ENCODE data around the gene MAGEH1.
A peak's percentile ranks its signal among the peaks of the same experiment; 100 is the strongest.
"Not testable (repeated sequence)": the region's sequence is repeated elsewhere in the genome, so short reads cannot be mapped to it uniquely, and the experiment has no call there.

The MAGEH1 gene

GRCh38 chrX:55465791-55466190 lies 13.9 kb downstream of the MAGEH1 start:
- DNase-seq (ENCODE audit: low read depth in 2 of 2); H3K4me3 ChIP-seq (replicated peaks in 1 of 2; ENCODE audit: low read depth in 2 of 2, low read length in 2 of 2): not testable (repeated sequence)

DNA sequence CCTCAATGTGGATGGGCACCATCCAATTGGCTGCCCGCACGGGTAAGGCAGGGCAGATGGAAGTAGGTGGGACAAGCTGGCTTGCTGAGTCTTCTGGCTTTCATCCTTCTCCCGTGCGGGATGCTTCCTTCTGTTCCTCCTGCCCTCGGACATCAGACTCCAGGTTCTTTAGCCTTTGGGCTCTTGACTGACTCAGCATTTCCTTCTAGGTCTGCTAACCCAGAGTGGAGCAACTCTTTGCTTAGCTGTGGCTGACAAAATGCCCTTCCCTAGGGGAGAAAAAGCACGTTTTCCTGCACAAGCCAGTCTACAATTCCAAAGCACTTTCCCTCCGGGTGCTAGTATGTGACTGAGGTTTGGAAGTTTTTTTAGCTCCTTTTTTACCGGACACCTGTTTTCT lies 28.0 kb downstream of the MAGEH1 start:
- not testable (repeated sequence) for DNase-seq (ENCODE audit: low read depth in 2 of 2); H3K4me3 ChIP-seq (replicated peaks in 1 of 2; ENCODE audit: low read depth in 2 of 2, low read length in 2 of 2)

DNA sequence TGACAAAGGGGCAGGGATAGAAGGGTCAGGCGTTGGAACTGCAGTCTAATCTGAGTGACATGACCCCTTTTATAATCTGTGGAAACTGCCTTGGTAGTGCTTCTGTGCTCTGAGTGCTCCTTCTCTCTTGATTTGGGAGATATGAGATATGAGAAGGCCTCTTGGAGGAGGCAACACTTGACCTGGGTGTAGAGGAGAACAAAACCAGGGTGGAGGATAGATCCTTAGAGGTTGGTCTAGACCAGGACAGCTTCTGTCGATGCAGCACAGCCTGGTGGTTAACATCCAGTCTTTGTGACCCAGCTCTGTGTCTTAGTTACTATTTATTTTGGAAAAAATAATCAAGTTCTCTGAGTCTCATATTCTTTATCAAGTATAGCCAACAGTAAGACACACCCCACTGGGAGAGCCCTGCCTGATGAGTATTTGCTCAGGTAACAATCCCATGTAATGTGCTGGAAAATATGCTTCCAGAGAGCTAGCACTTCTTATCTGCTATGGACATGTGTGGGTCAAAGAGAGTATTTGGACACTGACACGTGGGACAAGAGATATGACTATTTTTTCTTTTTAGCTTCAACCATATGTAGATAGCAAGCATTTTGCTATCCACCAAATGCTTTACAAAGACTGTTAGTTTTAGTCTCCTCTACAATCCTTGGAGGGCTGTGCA lies 28.6 kb downstream of the MAGEH1 start:
- no peak overlapping the region for H3K4me3 ChIP-seq (replicated peaks in 1 of 2; ENCODE audit: low read depth in 2 of 2, low read length in 2 of 2)
- no peak for DNase-seq (ENCODE audit: low read depth in 2 of 2)
- TF ChIP-seq, protein P1, sequence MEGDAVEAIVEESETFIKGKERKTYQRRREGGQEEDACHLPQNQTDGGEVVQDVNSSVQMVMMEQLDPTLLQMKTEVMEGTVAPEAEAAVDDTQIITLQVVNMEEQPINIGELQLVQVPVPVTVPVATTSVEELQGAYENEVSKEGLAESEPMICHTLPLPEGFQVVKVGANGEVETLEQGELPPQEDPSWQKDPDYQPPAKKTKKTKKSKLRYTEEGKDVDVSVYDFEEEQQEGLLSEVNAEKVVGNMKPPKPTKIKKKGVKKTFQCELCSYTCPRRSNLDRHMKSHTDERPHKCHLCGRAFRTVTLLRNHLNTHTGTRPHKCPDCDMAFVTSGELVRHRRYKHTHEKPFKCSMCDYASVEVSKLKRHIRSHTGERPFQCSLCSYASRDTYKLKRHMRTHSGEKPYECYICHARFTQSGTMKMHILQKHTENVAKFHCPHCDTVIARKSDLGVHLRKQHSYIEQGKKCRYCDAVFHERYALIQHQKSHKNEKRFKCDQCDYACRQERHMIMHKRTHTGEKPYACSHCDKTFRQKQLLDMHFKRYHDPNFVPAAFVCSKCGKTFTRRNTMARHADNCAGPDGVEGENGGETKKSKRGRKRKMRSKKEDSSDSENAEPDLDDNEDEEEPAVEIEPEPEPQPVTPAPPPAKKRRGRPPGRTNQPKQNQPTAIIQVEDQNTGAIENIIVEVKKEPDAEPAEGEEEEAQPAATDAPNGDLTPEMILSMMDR (IDR thresholded peaks at IDR 0.05; ENCODE audit: low read depth, low read length) = no peak

DNA sequence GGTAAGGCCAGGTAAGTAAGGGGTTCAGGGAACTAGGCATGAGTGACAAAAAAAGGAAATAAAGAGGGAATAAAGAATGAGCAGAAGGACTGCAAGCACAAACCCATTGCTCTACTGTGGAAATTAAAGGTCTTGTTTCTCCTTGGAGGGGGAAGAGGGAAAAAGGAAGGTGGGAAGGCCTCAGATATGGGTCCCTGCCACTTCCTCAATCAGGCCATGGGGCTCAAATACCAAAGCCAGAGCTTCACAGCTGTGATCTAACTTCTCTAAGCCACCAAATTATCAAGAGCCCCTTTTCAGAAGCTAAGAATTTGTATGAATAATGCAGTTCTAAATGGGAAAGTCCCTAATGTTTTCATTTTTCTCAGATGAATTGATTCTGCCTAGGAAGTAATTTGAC lies 33.0 kb downstream of the MAGEH1 start:
- TF ChIP-seq, protein P1 (IDR thresholded peaks at IDR 0.05; ENCODE audit: low read depth, low read length) = no peak
- no peak overlapping the region for H3K4me3 ChIP-seq (replicated peaks in 1 of 2; ENCODE audit: low read depth in 2 of 2, low read length in 2 of 2)
- no peak for DNase-seq (ENCODE audit: low read depth in 2 of 2)

DNA sequence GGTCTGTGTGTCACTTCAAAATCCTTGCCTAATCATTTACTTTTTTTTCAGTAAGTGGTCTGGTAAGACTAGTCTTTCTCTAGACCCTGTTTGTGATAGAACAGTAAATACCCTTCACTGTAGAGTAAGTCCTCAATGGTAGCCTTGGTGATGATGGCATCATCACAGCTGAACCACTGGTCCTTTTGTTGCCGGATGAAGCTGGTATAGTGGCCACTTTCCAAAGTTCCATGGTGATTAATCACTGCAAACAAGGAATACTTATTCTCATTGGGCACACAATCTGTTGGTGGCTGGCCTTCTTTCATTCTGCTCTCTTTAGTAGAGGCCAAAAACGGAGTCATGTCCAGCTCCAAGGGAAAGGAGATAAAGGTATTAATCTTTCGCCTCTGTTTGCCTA lies 34.8 kb downstream of the MAGEH1 start:
- DNase-seq (ENCODE audit: low read depth in 2 of 2) = peak; percentile 20 to 31
- H3K4me3 ChIP-seq (replicated peaks in 1 of 2; ENCODE audit: low read depth in 2 of 2, low read length in 2 of 2) = no peak overlapping the region
- TF ChIP-seq, protein P1 (IDR thresholded peaks at IDR 0.05; ENCODE audit: low read depth, low read length) = no peak

DNA sequence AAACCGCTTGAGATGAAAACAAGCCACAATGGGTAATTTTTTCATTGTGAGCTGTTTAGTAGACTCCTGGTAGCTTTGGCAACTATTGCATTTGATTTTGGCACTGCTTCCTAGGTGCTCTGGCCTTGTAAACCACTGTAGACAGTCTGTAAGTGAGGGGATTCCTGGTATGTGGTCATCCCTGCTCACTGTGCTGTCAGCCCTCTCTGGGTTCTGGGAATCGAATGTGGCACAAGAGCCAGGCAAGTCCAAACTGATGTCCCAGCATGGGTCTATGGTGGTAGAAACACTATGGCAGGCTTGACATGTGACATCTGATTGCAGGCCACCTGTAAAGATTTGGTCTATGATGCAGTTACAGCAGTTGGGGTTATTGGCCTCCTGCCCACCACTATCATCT lies 35.2 kb downstream of the MAGEH1 start:
- no peak overlapping the region for H3K4me3 ChIP-seq (replicated peaks in 1 of 2; ENCODE audit: low read depth in 2 of 2, low read length in 2 of 2)
- no peak for DNase-seq (ENCODE audit: low read depth in 2 of 2)
- TF ChIP-seq, protein P1 (IDR thresholded peaks at IDR 0.05; ENCODE audit: low read depth, low read length) = no peak

DNA sequence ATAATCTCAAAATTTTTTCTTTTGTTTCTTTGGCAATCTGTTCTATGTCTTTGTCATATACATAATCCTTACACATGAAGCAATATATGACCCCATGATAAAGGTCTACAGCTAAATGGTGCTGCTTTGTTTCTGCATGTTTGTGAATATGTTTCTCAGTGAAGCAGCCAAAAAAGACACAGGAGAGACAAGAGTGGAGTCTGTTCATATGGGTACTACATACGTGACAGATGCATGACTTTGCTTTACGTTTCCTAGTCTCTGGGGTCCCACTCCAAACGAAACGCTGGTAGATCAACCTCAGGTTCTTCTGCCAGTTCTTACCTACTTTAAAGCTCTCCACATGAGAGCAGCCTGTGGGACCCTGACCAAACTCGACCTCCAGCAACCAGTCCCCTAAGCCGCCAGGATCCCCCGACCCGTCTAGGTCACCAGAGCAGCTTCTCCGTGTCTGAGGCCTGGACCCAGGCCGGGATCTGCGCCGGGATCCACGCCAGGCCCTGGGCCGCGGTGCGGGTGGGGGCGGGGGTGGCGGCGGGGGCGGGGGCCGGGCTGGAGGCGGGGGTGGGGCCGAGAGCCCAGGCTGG lies 36.2 kb downstream of the MAGEH1 start:
- no peak for DNase-seq (ENCODE audit: low read depth in 2 of 2)
- TF ChIP-seq, protein P1 (IDR thresholded peaks at IDR 0.05; ENCODE audit: low read depth, low read length) = no peak
- H3K4me3 ChIP-seq (replicated peaks in 1 of 2; ENCODE audit: low read depth in 2 of 2, low read length in 2 of 2) = peak overlapping the region; percentile 15 to 63

Measured in cardiac fibroblast (primary cell).